GM18951 (cell line): ENCODE data around the gene RUFY1.
A peak's percentile ranks its signal among the peaks of the same experiment; 100 is the strongest.
"Not testable (repeated sequence)": the region's sequence is repeated elsewhere in the genome, so short reads cannot be mapped to it uniquely, and the experiment has no call there.

Source experiments
- POLR2A ChIP-seq: IDR thresholded peaks from 4 replicates; pipeline ENCODE4 v1.6.1; 2011; ENCODE audit warnings: mild to moderate bottlenecking; ENCODE audit not compliant: insufficient read length, insufficient read depth; ENCODE audit errors: extremely low read depth
- in situ Hi-C: fragments of 300-500 bp; cut with MboI; formaldehyde crosslinking; loops from one replicate; pipeline ENCODE4 v1.12.0; 2022; ENCODE audit warnings: low sequenced_read_pairs, mixed read lengths, inconsistent platforms; ENCODE audit not compliant: unreplicated experiment

RUFY1 gene

GRCh38 chr5:179550511-179551342, at the start of gene RUFY1:
TSS of gene RUFY1 (plus strand) at chr5:179550554. CDS start at chr5:179550570, 16 bp downstream.
- TF ChIP-seq POLR2A = peak; percentile 94
- in situ Hi-C loops = no loop called here

- in situ Hi-C loops = not testable (repeated sequence)
These were observed 48.4 kb upstream of the RUFY1 start for GRCh38 chr5:179501997-179502396.

DNA sequence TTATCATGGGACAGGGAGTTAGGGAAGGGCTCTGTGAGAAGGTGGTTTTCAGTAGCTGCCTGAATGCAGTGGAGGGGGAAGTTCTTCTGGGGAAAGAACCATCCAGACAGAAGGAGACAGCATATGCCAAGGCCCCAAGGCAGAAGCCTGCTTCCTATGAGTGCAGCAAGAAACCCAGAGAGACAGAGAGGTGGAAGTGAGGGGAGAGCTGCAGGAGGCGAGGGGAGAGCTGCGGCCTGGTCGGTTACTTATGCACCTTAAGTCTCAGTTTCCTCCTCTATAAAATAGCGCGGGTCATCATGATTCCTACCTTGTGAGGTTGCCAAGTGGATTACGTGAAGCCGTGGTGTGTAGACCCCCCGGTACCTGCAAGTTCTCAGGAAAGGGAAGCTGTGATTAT, 47.9 kb upstream of the RUFY1 start:
- in situ Hi-C loops = not testable (repeated sequence)

DNA sequence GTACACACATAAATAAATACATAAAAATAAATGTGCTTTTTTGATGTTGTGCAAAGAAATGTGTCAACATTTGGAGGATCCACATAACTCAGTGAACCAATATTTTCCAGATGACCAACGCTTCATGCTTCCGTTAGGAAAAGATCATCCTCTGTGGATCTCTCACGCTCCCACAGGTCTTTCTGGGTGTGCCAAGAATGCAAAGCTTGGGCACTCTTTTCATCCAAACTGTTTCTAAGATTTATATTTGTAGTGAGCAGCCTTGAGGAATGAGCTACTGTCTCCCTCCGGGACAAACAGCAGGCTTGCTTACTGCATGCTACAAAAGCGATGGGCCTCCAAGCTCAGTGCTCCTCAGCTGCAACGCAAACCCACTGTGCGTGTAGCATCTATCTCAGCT, 46.2 kb upstream of the RUFY1 start:
- no peak for TF ChIP-seq POLR2A
- in situ Hi-C loops = no loop called here

DNA sequence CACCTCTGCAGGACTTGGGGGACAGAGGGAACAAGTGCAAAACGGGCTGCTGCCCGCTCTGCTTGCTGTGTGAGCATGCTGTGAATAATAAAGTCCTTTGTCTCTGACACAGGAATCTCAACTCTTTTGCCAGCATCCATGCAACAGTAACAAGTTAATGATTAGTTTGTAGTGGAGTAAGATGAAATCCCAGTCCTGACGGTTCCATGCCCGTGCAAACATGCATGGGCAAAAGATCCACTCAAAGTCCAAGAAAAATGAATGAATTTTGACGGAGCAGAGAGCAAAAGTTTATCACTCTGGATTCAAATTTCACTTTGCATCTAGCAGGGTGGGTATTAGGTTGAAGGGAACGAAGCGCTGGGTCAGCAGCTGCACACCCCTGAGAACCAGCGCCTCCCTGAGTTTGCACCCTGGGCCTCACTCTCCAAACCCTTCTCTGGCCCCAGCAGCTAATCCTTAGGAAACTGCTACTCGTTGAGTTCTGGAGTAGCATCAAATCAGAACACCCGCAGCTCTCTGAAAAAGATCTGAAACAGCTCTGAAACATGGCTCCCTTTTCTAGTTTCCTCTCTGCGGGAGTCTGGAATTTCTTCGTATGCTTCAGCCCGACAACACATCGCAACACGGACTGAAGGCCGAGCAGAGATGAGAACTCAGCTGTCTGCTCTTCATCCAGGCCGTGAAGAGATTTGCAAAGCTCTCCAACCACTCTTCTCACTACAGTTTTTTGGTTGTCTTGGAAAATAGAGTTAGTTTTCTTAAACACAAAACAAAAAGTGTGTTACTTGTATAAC, 45.6 kb upstream of the RUFY1 start:
- in situ Hi-C loops = no loop called here
- no peak for TF ChIP-seq POLR2A

- in situ Hi-C loops = no loop called here
- TF ChIP-seq POLR2A = no peak
These were observed 44.6 kb upstream of the RUFY1 start for GRCh38 chr5:179505636-179506261.

GRCh38 chr5:179509239-179509638, 41.1 kb upstream of the RUFY1 start:
- in situ Hi-C loops = no loop called here
- no peak for TF ChIP-seq POLR2A

- in situ Hi-C loops = loop anchor here (10.0 kb wide), 1 partner anchor 1555 kb away; no protein-coding TSS in a partner anchor
- no peak for TF ChIP-seq POLR2A
These were observed 40.5 kb upstream of the RUFY1 start for GRCh38 chr5:179509845-179510244.

GRCh38 chr5:179512452-179513000, 37.8 kb upstream of the RUFY1 start:
- in situ Hi-C loops = loop anchor here (10.0 kb wide), 1 partner anchor 1558 kb away; no protein-coding TSS in a partner anchor
- TF ChIP-seq POLR2A = no peak

GRCh38 chr5:179515501-179515900, 34.9 kb upstream of the RUFY1 start:
- in situ Hi-C loops = loop anchor here (10.0 kb wide), 1 partner anchor 1561 kb away; no protein-coding TSS in a partner anchor

GRCh38 chr5:179516221-179516620, 34.1 kb upstream of the RUFY1 start:
- TF ChIP-seq POLR2A = no peak
- in situ Hi-C loops = loop anchor here (10.0 kb wide), 1 partner anchor 1561 kb away; no protein-coding TSS in a partner anchor

DNA sequence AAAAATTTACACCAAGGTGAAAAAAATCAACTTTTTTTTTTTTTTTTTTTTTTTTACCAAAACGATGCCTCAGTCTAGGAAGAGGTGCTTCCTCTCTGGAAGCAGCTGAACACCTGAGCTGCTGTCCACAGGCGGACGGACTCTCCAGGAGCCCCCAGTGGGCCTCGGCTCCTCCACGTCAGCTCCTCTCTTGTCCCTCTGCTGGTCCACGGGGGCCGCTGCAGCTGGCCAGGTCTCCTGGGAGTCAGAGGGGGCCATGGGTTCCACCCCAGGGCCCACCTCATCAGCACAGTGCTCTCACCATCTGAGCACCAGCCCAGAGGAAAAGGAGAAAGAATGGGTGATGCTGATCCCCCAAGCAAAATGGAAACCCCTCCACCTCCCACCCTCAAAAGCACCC, 32.6 kb upstream of the RUFY1 start:
- in situ Hi-C loops = loop anchor here (10.0 kb wide), 1 partner anchor 1563 kb away; no protein-coding TSS in a partner anchor

GRCh38 chr5:179518369-179518768, 32.0 kb upstream of the RUFY1 start:
- in situ Hi-C loops = loop anchor here (10.0 kb wide), 1 partner anchor 1564 kb away; no protein-coding TSS in a partner anchor

- in situ Hi-C loops = loop anchor here (10.0 kb wide), 1 partner anchor 1565 kb away; no protein-coding TSS in a partner anchor
These were observed 30.8 kb upstream of the RUFY1 start for GRCh38 chr5:179519416-179520070.

DNA sequence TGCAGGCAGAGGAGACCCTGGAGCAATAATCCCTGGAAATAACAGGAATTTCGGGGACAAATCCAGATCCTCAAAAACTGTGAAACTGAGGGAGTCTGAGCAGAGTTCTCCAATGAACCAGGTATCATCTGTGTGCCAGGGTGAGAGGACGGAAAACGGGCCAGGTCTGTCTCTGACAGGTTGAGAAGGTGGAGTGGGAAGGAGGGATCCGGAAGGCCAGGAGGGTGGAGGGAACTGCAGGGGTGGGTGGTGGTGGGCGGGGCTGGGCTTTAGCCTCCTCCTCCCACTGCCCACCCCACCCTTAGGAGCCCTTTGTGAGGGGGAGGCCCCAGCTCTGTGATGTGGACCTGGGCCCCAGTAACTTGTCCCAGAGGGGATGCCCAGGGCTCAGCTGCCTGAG, 28.2 kb upstream of the RUFY1 start:
- in situ Hi-C loops = not testable (repeated sequence)
